GM23338 (cell line): ENCODE results near the gene SH3RF3.

Experiments used
- CTCF ChIP-seq, 2 experiments: fragments of 200-600 bp in 1 of 2; sonication (generic) in 1 of 2; conservative IDR thresholded peaks; 2 replicates each; pipeline versions ENCODE4 v1.5.1 to v1.6.1; 2016 to 2017; ENCODE audit warnings: antibody characterized with exemption in 2 of 2, low read depth in 2 of 2, mild to moderate bottlenecking in 2 of 2, moderate library complexity in 1 of 2
- EZH2 ChIP-seq: fragments of 200-600 bp; sonication (generic); IDR thresholded peaks from one replicate; pipeline ENCODE4 v1.8.0; 2017; ENCODE audit warnings: antibody characterized with exemption, mild to moderate bottlenecking, low read depth; ENCODE audit not compliant: unreplicated experiment
- EZH2phosphoT487 ChIP-seq: fragments of 200-600 bp; sonication (generic); IDR thresholded peaks from one replicate; pipeline ENCODE4 v1.8.1; 2018; ENCODE audit warnings: antibody characterized with exemption; ENCODE audit not compliant: unreplicated experiment
- POLR2AphosphoS5 ChIP-seq: IDR thresholded peaks from 2 replicates; pipeline ENCODE4 v1.6.1; 2016; ENCODE audit warnings: antibody characterized with exemption, low read depth
- STAT1 ChIP-seq: IDR thresholded peaks from one replicate; pipeline ENCODE4 v1.6.1; 2016; ENCODE audit warnings: antibody characterized with exemption; ENCODE audit not compliant: unreplicated experiment
- ZNF114 ChIP-seq: fragments of 250-450 bp; sonication (Bioruptor Pico); IDR thresholded peaks from 2 replicates; pipeline ENCODE4 v1.5.0; 2020; ENCODE audit warnings: mild to moderate bottlenecking, moderate library complexity
- TF ChIP-seq, protein P1 (sequence below): IDR thresholded peaks from one replicate; pipeline ENCODE4 v1.6.1; 2018; ENCODE audit warnings: antibody characterized with exemption; ENCODE audit not compliant: unreplicated experiment
- TF ChIP-seq, protein P2 (sequence below): IDR thresholded peaks from 2 replicates; pipeline ENCODE4 v1.6.1; 2016; ENCODE audit warnings: antibody characterized with exemption

- TF ChIP-seq CTCF (conservative IDR thresholded peaks at IDR 0.05; ENCODE audit: low read depth in 2 of 2): no peak
- TF ChIP-seq EZH2phosphoT487: no peak
- no peak for TF ChIP-seq POLR2AphosphoS5
- TF ChIP-seq, protein P1, sequence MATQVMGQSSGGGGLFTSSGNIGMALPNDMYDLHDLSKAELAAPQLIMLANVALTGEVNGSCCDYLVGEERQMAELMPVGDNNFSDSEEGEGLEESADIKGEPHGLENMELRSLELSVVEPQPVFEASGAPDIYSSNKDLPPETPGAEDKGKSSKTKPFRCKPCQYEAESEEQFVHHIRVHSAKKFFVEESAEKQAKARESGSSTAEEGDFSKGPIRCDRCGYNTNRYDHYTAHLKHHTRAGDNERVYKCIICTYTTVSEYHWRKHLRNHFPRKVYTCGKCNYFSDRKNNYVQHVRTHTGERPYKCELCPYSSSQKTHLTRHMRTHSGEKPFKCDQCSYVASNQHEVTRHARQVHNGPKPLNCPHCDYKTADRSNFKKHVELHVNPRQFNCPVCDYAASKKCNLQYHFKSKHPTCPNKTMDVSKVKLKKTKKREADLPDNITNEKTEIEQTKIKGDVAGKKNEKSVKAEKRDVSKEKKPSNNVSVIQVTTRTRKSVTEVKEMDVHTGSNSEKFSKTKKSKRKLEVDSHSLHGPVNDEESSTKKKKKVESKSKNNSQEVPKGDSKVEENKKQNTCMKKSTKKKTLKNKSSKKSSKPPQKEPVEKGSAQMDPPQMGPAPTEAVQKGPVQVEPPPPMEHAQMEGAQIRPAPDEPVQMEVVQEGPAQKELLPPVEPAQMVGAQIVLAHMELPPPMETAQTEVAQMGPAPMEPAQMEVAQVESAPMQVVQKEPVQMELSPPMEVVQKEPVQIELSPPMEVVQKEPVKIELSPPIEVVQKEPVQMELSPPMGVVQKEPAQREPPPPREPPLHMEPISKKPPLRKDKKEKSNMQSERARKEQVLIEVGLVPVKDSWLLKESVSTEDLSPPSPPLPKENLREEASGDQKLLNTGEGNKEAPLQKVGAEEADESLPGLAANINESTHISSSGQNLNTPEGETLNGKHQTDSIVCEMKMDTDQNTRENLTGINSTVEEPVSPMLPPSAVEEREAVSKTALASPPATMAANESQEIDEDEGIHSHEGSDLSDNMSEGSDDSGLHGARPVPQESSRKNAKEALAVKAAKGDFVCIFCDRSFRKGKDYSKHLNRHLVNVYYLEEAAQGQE: no peak
- no peak for TF ChIP-seq EZH2
- no peak for TF ChIP-seq STAT1
- TF ChIP-seq ZNF114 (CRISPR knock-in tag): no peak
- TF ChIP-seq, protein P2, sequence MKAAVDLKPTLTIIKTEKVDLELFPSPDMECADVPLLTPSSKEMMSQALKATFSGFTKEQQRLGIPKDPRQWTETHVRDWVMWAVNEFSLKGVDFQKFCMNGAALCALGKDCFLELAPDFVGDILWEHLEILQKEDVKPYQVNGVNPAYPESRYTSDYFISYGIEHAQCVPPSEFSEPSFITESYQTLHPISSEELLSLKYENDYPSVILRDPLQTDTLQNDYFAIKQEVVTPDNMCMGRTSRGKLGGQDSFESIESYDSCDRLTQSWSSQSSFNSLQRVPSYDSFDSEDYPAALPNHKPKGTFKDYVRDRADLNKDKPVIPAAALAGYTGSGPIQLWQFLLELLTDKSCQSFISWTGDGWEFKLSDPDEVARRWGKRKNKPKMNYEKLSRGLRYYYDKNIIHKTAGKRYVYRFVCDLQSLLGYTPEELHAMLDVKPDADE: no peak
Observed at GRCh38 chr2:109226128-109226527, 97.1 kb downstream of the SH3RF3 start.
